ENCODE results near the gene GRM1. TPM values are rescaled to one million over a fixed set of nuclear protein-coding genes. Genes with fewer than 3 reads are reported as not detected.

GRM1 gene
- total and polyA plus RNA-seq, 2 of the 4 experiments (the other 2 are of a cell fraction) = not detected

DNA sequence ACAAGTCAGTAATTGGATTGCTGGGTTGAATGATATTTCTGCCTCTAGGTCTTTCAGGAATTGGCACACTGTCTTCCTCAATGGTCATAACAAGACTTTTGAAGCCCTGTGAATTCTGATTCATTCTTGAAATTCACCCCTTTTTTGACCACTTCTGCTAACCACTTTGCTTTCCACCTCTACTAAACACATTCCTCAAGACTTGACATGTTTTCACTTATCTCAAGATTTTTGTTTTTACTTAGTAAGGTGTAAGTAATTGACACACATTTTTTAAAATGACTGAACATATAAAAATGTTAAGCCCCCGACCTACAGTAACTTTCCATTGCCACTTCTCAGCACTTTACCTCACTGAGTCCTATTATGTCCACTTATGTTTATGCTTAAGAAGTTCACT is 239.1 kb downstream of the GRM1 start:
- H4K8ac ChIP-seq (ENCODE audit: low read depth in 2 of 2, low read length in 2 of 2) = no peak overlapping the region
- no peak overlapping the region for H2BK20ac ChIP-seq (ENCODE audit: low read depth, low read length)
- H2AFZ ChIP-seq (replicated peaks; ENCODE audit: low read length, poor library complexity) = no peak overlapping the region
- H3K27me3 ChIP-seq (ENCODE audit: control insufficient read depth, insufficient read depth, low read length) = no peaks in the 10 kb centered on the region
- DNase-seq = no peak
- no peaks in the 10 kb centered on the region for H4K20me1 ChIP-seq (ENCODE audit: insufficient read depth, low read length)
- no peak overlapping the region for H3K27ac ChIP-seq (ENCODE audit: insufficient read depth, low read length)
- ATAC-seq (ENCODE audit: low read depth) = no peak
- H4K5ac ChIP-seq (ENCODE audit: low read depth, low read length) = no peak overlapping the region
- H3K79me1 ChIP-seq (ENCODE audit: low read depth in 1 of 2, low read length in 2 of 2) = no peaks in the 10 kb centered on the region
- ChIA-PET CTCF (no interaction called here), POLR2A (ENCODE audit: unreplicated experiment) (no interaction called here)
- no TSS peak for BruUV-seq (replicated peaks)
- no peak overlapping the region for H3K56ac ChIP-seq (ENCODE audit: extremely low read depth, insufficient read depth, low read length)
- no peak overlapping the region for H2BK15ac ChIP-seq (ENCODE audit: low read depth, low read length)
- H3K4ac ChIP-seq (ENCODE audit: low read depth, low read length) = no peak overlapping the region
- no peak for TF ChIP-seq MAZ (IDR thresholded peaks at IDR 0.05; ENCODE audit: borderline replicate concordance, low read depth, low read length)
- no peak for TF ChIP-seq CTCF (conservative IDR thresholded peaks at IDR 0.05; ENCODE audit: low read depth, low read length)
- TF ChIP-seq SMC3 (IDR thresholded peaks at IDR 0.05; ENCODE audit: low read depth, low read length) = no peak
- no peak for TF ChIP-seq RFX5 (IDR thresholded peaks at IDR 0.05; ENCODE audit: low read depth, low read length)
- no peak for TF ChIP-seq CHD1 (IDR thresholded peaks at IDR 0.05; ENCODE audit: low read depth, low read length)
- no peak for TF ChIP-seq BHLHE40 (IDR thresholded peaks at IDR 0.05; ENCODE audit: low read depth, low read length)
- no peak for TF ChIP-seq NFE2L2 (IDR thresholded peaks at IDR 0.05; ENCODE audit: low read depth, low read length)
- TF ChIP-seq, protein P1, sequence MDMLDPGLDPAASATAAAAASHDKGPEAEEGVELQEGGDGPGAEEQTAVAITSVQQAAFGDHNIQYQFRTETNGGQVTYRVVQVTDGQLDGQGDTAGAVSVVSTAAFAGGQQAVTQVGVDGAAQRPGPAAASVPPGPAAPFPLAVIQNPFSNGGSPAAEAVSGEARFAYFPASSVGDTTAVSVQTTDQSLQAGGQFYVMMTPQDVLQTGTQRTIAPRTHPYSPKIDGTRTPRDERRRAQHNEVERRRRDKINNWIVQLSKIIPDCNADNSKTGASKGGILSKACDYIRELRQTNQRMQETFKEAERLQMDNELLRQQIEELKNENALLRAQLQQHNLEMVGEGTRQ (IDR thresholded peaks at IDR 0.05; ENCODE audit: low read depth, low read length) = no peak
- no peak for TF ChIP-seq RAD21 (IDR thresholded peaks at IDR 0.05; ENCODE audit: low read length)
- no peak for TF ChIP-seq FOS (IDR thresholded peaks at IDR 0.05; ENCODE audit: low read depth, low read length)
- no peak for TF ChIP-seq POLR2A (IDR thresholded peaks at IDR 0.05; ENCODE audit: low read depth, low read length)
- no peak for TF ChIP-seq MAFK (IDR thresholded peaks at IDR 0.05; ENCODE audit: low read depth, low read length)
- no peak for TF ChIP-seq RCOR1 (IDR thresholded peaks at IDR 0.05; ENCODE audit: insufficient replicate concordance, low read length)
- TF ChIP-seq MXI1 (IDR thresholded peaks at IDR 0.05; ENCODE audit: borderline replicate concordance, low read depth, low read length) = no peak
- TF ChIP-seq, protein P2, sequence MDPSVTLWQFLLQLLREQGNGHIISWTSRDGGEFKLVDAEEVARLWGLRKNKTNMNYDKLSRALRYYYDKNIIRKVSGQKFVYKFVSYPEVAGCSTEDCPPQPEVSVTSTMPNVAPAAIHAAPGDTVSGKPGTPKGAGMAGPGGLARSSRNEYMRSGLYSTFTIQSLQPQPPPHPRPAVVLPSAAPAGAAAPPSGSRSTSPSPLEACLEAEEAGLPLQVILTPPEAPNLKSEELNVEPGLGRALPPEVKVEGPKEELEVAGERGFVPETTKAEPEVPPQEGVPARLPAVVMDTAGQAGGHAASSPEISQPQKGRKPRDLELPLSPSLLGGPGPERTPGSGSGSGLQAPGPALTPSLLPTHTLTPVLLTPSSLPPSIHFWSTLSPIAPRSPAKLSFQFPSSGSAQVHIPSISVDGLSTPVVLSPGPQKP (IDR thresholded peaks at IDR 0.05; ENCODE audit: borderline replicate concordance, low read depth, low read length) = no peak
- no peak overlapping the region for H3K4me2 ChIP-seq (ENCODE audit: low read depth, low read length)
- intact Hi-C loops (cut with micrococcal nuclease) = no loop called here
- H2AK5ac ChIP-seq (ENCODE audit: low read depth, low read length) = no peak overlapping the region
- no peak overlapping the region for H2BK120ac ChIP-seq (ENCODE audit: low read depth, low read length)
- no peak overlapping the region for H3K9ac ChIP-seq (ENCODE audit: low read depth, low read length)
- no peak overlapping the region for H2BK5ac ChIP-seq (ENCODE audit: low read depth, low read length, poor library complexity, severe bottlenecking)
- no peaks in the 10 kb centered on the region for H3K4me1 ChIP-seq (ENCODE audit: control insufficient read depth, insufficient read depth, low read length)
- H3K4me3 ChIP-seq (ENCODE audit: insufficient read depth, low read depth, low read length) = no peak overlapping the region
- H3K14ac ChIP-seq (replicated peaks; ENCODE audit: low read depth, low read length) = no peak overlapping the region
- H3K36me3 ChIP-seq (ENCODE audit: control insufficient read depth, insufficient read depth, low read length) = no peaks in the 10 kb centered on the region
- no CpG with 5 or more reads among the region's 1 CpG for WGBS, 2 experiments (ENCODE audit: extremely low coverage in 2 of 2, insufficient read length in 1 of 2)
- H3K9me3 ChIP-seq (ENCODE audit: control insufficient read depth, insufficient read depth, low read length) = no peaks in the 10 kb centered on the region
- H2AK9ac ChIP-seq (replicated peaks; ENCODE audit: low read depth, low read length, poor library complexity) = no peak overlapping the region
- no peaks in the 10 kb centered on the region for H3K9me1 ChIP-seq (ENCODE audit: insufficient read depth, low read length)
- no peak overlapping the region for H4K91ac ChIP-seq (ENCODE audit: insufficient read depth, low read depth, low read length)
- H3K23ac ChIP-seq (ENCODE audit: low read depth, low read length) = no peak overlapping the region
- in situ Hi-C loops (cut with MboI; ENCODE audit: low sequenced_read_pairs) = no loop called here
- H3K18ac ChIP-seq (ENCODE audit: low read depth, low read length) = no peak overlapping the region
- dilution Hi-C loops (cut with HindIII; ENCODE audit: low sequenced_read_pairs, unreplicated experiment) = no loop called here

Measured in IMR-90 (cell line).